Bronchial epithelial cell (primary cell): ENCODE results near the gene TMEM120B. TPM values are rescaled to one million over a fixed set of nuclear protein-coding genes. Genes with fewer than 3 reads are reported as not detected.

Experiments
- DNase-seq: peaks from one replicate; pipeline ENCODE4 v3.0.0-alpha.2; 2010; ENCODE audit warnings: low read depth
- FAIRE-seq: peaks from 2 replicates; lab custom pipeline; 2011; peaks lifted over from hg19 to GRCh38; lab: Jason Lieb, UNC
- H3K27me3 ChIP-seq: 2 replicates; pipeline ENCODE4 v1.5.1; 2011; ENCODE audit warnings: low read length; ENCODE audit not compliant: control insufficient read depth, insufficient read depth
- H3K36me3 ChIP-seq: 2 replicates; pipeline ENCODE4 v1.5.1; 2011; ENCODE audit warnings: low read length; ENCODE audit not compliant: control insufficient read depth, insufficient read depth
- H3K4me3 ChIP-seq: 2 replicates; pipeline ENCODE4 v1.5.1; 2011; ENCODE audit warnings: mild to moderate bottlenecking, low read depth, low read length, control low read depth
- total RNA-seq: library from RNA; depleted of rRNA; stranded (reverse); fragments of >200 nt; gene quantifications from 2 replicates; pipeline ENCODE4 v1.2.1, GENCODE V29; 2014
- TF ChIP-seq, protein P1 (sequence below): IDR thresholded peaks from 2 replicates; pipeline ENCODE4 v1.5.1; 2011; ENCODE audit warnings: mild to moderate bottlenecking, moderate library complexity, low read length, control low read depth, inconsistent platforms; ENCODE audit not compliant: insufficient read depth, severe bottlenecking

TMEM120B gene
- total RNA-seq, 1 donor from 2014 or later = 9.7 TPM

DNA sequence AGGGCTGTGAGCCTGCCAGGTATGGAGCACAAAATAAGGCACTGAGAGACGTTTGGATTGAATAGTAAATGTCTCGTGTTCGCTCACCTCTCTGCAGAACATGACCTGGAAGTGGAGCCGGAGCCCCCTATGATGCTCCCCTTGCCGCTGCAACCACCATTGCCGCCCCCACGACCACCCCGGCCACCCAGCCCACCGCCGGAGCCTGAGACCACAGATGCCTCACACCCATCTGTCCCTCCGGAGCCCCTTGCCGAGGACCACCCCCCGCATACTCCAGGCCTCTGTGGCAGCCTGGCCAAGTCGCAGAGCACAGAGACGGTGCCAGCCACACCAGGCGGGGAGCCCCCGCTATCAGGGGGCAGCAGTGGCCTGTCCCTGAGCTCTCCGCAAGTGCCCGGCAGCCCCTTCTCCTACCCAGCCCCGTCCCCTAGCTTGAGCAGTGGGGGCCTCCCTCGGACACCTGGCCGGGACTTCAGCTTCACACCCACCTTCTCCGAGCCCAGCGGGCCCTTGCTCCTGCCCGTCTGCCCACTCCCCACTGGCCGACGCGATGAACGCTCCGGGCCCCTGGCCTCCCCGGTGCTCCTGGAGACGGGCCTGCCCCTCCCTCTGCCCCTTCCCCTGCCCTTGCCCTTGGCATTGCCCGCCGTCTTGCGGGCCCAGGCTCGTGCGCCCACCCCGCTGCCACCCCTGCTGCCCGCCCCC, 110.0 kb downstream of the TMEM120B start:
- Histone ChIP-seq H3K27me3 (no peaks in the 10 kb centered on the region), H3K36me3 (peaks cover 19% of the 10 kb centered on the region), H3K4me3 (no peak overlapping the region)
- FAIRE-seq (no peak), DNase-seq (no peak)
- TF ChIP-seq, protein P1, sequence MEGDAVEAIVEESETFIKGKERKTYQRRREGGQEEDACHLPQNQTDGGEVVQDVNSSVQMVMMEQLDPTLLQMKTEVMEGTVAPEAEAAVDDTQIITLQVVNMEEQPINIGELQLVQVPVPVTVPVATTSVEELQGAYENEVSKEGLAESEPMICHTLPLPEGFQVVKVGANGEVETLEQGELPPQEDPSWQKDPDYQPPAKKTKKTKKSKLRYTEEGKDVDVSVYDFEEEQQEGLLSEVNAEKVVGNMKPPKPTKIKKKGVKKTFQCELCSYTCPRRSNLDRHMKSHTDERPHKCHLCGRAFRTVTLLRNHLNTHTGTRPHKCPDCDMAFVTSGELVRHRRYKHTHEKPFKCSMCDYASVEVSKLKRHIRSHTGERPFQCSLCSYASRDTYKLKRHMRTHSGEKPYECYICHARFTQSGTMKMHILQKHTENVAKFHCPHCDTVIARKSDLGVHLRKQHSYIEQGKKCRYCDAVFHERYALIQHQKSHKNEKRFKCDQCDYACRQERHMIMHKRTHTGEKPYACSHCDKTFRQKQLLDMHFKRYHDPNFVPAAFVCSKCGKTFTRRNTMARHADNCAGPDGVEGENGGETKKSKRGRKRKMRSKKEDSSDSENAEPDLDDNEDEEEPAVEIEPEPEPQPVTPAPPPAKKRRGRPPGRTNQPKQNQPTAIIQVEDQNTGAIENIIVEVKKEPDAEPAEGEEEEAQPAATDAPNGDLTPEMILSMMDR = no peak

DNA sequence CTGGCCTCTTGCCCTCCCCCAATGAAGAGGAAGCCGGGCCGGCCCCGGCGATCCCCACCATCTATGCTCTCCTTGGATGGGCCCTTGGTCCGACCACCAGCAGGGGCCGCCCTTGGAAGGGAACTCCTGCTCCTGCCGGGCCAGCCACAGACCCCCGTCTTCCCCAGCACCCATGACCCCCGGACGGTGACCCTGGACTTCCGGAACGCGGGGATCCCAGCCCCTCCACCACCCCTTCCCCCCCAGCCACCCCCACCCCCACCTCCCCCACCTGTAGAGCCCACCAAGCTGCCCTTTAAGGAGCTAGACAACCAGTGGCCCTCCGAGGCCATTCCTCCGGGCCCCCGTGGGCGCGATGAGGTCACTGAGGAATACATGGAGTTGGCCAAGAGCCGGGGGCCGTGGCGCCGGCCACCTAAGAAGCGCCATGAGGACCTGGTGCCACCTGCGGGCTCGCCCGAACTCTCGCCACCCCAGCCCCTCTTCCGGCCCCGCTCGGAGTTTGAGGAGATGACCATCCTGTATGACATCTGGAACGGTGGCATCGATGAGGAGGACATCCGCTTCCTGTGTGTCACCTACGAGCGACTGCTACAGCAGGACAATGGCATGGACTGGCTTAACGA, 110.7 kb downstream of the TMEM120B start:
- Histone ChIP-seq H3K4me3 (no peak overlapping the region), H3K36me3 (peaks cover 22% of the 10 kb centered on the region), H3K27me3 (no peaks in the 10 kb centered on the region)
- TF ChIP-seq, protein P1 = no peak
- DNase-seq (no peak), FAIRE-seq (no peak)

DNA sequence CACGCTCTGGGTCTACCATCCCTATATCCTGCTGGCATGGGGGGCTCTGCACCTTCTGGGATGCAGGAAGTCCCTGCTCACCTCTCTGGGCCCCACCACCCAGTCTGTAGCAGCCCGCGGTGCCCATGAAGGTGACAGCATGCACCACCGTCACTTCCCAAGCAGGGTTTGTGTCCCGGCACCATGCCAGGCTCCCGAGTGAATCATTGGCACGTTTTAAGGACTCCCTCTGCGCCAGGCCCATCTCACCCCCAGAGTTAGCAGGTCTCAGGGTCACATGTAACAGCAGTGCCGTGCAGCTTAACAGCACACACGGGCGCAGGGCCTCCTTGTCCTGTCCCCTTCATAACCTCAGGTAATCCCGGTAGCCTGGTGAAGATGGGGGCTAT, 111.2 kb downstream of the TMEM120B start:
- FAIRE-seq = no peak
- TF ChIP-seq, protein P1 = no peak
- no peak for DNase-seq
- peaks cover 22% of the 10 kb centered on the region for H3K36me3 ChIP-seq
- no peak overlapping the region for H3K4me3 ChIP-seq
- H3K27me3 ChIP-seq = no peaks in the 10 kb centered on the region

DNA sequence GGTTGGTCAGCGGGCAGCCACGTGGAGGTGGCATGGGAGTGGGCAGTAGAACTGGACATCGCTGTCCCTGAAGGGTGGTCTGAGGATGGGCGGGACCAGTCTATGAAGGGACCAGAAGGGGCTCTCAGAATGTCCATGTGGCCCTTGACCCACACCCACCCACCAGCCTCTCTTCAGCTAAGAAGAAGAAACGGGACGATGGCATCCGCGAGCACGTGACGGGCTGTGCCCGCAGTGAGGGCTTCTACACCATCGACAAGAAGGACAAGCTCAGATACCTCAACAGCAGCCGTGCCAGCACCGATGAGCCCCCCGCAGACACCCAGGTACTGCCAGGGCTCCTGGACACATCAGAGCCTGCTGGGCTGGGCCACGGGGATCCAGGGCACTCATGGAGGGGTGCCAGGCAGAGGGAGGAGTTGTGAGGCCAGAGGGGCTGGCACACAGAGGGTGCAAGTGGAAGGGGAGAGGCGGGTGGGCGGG, 112.5 kb downstream of the TMEM120B start:
- no peak overlapping the region for H3K4me3 ChIP-seq
- TF ChIP-seq, protein P1 = no peak
- peaks cover 21% of the 10 kb centered on the region for H3K36me3 ChIP-seq
- no peaks in the 10 kb centered on the region for H3K27me3 ChIP-seq
- DNase-seq (no peak), FAIRE-seq (no peak)

DNA sequence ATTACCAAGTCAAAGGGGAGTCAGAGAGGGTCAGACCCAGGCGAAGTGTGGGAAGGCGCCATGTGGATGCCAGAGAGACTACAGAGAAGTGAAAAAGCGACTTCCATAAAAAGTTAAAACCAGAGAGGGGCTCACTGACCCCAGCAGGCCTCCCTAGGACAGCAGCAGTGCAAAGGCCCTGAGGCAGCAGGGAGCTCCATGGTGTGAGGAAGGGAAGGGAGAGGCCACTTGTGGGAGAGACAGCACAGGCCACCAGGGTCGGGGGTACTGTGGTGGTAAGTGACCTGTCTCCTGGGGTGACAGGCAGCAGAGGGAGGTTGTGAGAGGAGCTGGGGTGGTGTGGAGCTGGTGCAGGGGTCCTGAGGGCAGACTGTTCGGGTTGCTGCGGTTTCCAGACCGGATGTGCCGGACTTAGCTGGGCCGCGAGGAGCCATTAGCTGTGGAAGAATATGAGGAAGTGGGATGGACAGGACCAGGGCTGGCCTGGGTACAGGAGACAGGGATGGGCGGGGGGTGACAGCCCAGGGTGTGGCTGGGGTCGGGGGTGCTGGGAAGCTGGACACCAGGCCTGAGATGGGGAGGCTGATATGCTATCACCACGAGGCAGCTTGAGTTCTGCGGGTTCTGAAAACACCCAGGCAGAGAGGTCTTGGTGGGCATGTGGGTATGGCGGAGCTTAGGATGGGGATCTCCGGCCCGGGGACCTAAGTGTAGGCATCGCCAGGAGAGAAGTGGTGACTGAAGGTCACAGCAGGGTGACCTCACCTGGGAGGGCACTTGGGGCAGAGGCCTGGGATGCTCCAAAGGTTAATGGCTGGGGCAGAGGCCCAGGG, 114.0 kb downstream of the TMEM120B start:
- H3K4me3 ChIP-seq = no peak overlapping the region
- DNase-seq (no peak), FAIRE-seq (no peak)
- peaks cover 20% of the 10 kb centered on the region for H3K36me3 ChIP-seq
- no peaks in the 10 kb centered on the region for H3K27me3 ChIP-seq
- TF ChIP-seq, protein P1 = no peak
